ACHN (cell line): ENCODE data around the gene PES1.
"Not testable (repeated sequence)": the region's sequence is repeated elsewhere in the genome, so short reads cannot be mapped to it uniquely, and the experiment has no call there.

Source experiments
- DNase-seq: peaks from one replicate; pipeline ENCODE4 v3.0.0-alpha.2; 2015
- in situ Hi-C: cut with HindIII; loops from 2 replicates; pipeline ENCODE4 v1.10.0; 2017; ENCODE audit warnings: low sequenced_read_pairs, low pct_ligation_motif_present, low pct_unique_long_range_greater_than_20kb

Gene PES1

DNA sequence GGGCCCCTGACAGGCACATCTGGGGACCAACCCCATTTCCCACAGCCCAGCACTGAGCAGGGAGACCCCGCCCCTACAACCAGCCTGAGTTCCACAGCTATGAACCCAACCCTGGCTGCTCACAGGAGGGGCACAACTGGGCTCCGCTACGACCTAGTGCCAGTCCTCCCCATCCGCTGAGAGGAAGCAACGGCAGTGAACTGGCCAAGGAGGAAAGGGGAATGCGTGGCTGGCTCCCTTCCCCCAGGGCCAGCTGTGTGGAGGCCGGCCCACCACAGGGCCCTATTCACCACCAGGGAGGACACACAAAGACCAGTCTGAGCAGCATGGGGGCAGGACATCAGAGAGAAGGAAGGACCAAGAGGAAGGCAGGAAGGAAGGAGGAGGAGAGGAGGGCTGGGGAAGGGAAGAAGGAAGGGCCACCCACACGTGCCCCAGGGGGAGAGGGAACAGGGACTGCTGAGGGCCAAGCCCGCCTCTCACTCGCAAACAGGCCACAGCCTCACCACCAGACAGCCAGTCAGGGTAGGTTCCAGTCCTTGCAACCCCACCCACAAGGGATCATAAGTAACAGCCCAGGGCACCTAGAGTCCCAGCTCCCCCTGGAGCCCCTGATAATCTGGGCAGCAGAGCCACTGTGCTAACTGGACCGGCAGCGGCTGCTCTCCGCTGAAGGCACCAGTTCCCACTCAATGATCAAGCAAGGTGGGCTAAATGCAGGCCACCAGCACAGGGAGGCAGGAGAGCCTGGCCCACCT is 8.7 kb downstream of the PES1 start:
- in situ Hi-C loops: no loop called here
- DNase-seq: no peak

DNA sequence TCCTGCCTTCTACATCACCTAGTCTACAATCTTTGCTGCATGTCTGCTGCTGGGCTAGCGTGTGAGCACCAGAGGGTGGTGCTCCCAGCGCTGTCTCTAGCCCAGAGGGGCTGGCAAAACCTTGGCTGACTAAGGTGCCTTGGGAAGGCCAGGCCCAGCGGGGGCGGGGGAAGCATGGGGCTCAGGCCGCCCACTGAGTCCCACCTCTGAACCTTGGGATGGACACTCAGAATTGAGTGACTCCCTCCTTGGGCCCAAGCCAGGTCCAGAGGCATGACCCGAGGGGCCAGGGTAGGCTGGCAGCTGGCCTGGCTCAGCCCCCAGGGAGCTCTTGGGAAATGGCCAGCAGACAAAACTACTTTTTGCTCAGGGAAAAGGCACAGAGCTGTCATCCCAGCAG is 9.7 kb downstream of the PES1 start:
- in situ Hi-C loops: no loop called here

DNA sequence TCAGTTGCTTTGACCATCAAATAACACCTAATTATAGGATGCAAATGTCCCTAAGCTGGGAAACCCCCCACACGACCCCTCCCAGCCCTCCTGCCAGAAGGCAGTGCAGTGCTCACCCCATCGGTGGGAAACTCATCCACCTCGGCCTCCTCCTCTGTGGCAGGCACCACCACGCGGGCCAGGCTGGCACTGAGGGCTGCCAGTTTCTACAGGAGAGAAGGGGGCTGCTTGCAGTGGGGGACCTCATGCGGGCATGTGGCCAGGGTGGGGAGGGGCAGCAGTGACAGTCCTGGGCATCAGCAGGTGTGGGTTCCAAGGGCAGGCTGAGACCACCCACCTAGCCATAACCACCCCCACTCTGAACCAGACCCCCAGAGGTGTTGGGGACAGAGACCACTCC is 10.8 kb downstream of the PES1 start:
- no peak for DNase-seq
- in situ Hi-C loops: no loop called here

More for the DNA sequence above, 9.7 kb downstream of the PES1 start:
- DNase-seq: no peak

DNA sequence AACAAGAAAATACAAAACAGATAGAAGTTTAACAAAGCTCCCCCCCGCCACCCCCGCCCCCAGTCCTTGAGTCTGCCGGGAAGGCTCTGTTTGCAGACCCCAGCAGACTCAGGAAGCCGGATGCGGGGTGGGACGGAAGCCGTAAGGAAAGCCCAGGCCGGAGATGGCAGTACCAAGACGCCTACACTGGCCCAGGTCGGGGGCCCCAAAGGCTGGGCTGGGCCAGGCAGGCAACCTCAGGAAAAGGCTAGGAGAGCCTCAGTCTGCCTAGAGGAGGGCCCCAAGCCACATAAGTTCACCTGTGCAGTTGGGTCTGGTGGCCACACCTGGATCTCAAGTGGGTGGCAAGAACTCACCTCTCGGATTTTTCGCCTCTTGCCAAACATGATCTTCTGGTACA is 13.2 kb downstream of the PES1 start:
- DNase-seq: no peak
- in situ Hi-C loops: no loop called here

DNA sequence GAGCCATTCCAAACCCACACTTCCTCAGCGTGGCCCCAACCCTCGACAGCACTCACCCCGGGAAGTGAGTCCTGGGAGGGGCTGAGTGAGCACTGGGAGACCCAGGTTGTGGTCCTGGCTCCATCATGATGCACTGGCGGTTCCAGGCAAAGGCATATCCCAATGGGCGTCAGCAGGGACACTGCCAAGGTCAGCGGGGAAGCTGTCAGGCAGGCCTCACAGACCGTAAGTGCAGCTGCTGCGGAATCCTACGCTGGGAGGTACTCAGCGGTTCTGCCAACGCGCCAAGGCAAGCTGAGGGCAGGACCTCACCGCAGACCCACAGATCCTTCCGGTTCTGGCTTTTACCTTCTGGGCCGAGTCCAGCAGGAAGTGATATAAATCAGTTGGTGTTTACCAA is 15.9 kb downstream of the PES1 start:
- no peak for DNase-seq
- in situ Hi-C loops: no loop called here

DNA sequence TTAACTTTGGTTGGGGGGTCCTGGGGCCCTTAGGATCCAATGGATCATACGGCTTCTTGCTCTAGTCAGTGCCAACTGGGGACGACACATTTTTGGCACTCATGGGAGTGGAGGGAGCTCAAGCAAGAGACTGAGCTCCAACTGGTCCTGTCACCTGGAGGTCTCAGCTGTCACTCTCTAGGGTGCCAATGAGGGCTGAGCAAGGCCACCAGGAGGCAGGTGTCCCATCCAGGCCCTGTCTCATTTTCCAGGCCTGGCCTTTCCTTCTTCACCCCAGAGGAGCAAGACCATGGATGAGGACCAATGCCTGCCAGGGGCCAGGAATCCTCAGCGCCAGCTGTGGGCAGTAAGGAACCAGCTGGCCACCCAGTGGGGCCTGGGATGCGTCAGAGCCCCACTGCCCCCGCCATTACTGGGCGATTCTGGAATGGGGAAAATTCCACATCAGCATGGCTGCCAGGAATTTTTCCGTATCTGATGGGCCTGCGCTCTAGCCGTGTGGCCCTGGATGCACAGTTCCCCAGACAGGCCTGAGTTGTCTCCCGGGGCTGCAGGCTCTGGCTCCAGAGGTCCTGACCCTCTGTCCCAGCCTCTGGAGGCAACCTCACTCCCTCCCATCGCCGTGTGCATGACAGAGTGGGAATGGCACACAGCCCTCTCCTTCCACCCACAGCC is 16.6 kb downstream of the PES1 start:
- peak; percentile 77 for DNase-seq
- in situ Hi-C loops: no loop called here

DNA sequence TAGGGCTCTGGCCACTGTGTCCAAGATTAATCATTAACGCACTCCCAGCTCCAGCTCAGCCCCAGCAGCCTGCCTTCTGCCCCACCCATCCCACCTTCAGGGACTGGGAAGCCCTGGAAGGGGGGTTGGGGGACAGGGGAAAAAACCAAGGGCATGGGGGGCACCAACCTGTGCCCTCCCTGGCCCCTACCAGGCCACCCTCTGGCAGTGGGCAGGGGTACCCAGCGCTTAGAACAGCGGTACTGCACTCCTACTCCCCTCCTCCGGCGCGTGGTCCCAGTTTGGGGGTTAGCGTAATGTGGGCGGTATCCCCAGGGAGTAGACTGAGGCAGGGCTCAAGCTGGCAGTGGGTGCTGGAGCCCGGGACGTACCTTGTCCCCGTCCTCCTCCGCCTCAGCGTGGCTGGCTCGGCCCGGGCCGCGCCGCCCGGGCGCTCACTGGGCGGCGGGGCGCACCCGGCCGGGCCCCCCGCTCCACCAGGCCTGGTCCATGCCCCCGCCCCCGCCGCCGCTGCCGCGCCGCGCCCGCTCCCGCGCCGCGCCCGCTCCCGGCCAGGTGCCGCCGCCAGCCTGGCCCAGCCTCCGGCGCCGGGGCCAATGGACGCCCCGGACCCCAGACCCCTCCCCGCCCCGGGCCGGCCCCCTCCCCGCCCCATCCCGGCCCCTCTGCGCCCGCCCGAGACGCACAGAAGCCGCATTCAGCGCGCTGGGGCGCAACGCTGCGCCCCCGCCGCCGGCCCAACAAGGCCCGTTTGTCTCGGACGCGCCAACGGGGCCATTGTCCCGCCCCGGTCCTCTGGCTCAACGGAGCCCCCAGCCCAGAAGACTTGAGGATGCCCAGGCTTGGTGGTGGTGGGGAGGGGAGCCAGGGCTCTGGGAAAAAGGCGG is 17.4 kb downstream of the PES1 start, which contains the start of gene GAL3ST1:
Gene GAL3ST1, minus strand, starts transcription at position 571 of the 887 bp plus-strand sequence. CDS start 17,273 bp downstream, outside the sequence.
- DNase-seq: peak; percentile 69
- in situ Hi-C loops: no loop called here

DNA sequence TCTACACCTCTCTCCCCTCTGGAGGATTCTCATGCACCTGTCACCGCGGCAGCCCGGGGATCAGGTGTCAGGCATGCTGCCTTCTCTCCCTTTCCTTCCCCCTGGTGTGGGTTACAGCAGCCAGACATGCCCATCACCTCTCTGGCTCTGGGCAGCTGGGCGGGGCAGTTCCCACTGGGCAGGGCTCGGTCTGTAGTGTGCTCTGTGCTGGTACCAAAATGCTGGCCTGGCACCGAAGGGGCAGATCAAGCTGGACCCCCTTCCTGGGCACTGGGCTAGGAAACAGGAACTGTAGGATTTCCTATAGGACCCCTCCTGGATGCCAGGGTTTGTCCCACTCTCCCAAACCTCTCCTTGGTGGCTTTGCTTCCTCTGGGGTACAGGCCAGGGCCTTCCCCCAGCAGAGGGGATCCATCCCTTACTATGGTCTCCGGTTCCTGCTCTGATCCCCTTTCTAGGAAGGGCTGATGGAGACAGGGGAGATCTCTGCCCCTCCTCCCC is 18.1 kb downstream of the PES1 start:
- in situ Hi-C loops: no loop called here
- peak; percentile 48 for DNase-seq

DNA sequence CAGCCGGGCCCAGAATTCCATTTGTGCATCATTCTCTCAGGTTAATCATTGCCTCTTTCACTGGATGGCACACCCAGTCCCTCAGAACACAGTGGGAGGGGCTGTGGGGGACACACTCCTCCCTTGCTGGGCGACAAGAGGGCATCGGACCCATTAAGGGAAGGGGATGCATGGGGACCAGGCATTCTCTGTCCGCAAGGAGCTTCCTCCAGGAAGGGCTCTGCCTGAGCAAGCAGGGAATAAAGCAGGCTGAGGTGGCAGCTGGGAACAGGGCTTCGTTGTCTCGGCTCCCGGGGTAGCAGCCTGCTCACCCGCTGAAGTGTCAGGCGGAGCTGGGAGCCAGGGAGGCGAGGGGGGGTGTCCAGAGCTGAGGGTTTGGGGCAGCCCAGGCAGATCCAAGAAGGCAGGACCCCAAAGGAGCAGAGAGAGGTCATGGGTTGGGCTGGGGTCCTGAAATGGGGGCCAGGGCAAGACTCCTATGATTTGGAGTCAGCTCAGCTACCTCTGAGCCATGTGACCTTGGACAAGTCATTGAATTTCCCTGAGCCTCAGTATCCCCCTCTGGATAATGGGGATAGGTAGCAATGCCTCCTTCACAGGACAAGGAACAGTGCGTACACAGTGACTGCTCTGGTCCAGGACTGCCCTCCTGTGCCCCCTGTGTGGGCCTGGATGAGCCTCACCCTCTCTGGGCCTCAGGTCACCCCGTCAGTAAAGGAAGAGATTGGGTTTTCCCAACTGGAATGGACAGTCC is 18.7 kb downstream of the PES1 start:
- in situ Hi-C loops: no loop called here
- peak; percentile 71 for DNase-seq

DNA sequence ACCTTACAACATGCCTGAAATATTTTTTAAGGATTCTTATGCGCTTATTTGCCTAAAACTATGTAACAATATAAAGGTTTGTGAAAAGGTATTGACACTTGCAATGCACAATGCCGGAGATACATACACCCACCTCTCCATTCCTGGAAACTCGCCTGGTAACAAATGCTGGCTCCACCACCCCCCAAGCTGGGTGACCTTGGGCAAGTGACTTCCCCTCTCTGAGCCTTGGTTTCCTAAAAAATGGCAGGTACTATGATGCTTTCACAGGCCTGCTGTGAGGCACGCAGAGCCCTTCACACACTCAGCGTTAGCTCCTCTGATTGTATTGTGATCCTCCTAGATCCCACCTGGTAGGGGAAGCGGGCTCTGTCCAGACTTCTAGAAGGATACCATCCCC is 19.5 kb downstream of the PES1 start:
- DNase-seq: no peak
- in situ Hi-C loops: no loop called here

DNA sequence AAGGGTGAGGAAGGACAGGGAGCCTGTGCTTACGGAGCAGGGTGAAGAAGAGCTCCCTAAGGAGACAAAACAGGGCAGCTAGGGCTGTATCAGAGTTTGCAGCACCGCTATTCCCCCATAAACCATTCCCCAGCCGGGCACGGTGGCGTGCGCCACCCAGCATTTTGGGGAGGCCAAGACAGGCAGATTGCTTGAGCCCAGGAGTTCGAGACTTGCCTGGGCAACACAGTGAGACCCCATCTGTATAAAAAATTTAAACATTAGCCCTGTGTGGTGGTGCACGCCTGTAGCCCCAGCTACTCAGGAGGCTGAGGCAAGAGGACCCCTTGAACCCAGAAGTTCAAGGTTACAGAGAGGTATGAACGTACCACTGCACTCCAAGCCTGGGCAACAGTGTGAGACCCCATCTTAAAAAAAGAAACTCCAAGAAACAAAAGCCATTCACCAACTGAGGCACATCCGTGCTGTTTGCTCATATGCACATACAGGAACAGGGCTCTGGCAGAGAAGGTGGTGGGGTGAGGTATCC is 22.0 kb downstream of the PES1 start:
- in situ Hi-C loops: no loop called here
- no peak for DNase-seq

DNA sequence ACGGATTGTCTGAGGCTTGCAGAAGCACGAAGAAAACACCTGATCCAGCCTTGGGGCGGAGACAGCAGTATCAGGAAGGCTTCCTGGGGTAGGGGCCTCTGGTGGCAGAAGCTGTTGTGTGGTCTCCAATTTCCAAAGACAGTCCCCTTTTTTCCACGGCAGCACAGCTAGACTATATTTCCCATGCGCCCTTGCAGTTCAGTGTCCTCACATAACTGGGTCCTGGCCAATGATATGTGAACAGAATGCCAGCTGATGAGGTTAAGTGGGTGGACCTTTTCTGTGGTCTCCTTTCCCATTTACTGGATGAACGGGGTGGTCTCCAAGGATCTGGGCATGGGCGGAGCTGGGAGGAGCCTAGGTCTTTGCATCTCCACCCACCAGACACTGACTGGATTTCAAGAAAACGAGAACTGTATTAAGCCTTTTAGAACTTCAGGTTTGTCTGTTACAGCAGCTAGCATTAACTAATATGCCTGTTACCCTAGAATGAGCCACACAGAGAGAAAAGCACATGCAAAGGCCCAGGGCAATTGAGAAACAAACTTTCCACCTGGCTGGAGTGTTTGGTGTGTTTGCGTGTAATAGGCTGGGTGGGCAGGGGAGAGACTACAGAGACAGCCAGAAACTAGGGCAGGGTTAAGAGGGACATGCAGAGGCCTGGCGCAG is 23.4 kb downstream of the PES1 start:
- in situ Hi-C loops: no loop called here
- no peak for DNase-seq

DNA sequence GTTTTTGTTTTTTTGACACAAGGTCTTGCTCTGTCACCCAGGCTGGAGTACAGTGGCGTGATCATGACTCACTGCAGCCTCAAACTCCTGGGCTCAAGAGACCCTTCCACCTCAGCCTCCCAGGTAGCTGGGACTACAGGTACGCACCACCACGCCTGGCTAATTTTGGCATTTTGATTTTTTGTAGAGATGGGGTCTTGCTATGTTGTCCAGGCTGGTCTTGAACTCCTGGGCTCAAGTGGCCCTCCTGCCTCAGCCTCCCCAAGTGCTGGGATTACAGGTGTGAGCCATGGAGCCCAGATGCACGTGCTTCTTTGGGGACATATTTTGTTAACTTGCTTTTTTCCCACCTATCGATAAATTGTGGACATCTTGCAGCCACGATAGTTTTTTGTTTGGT is 24.4 kb downstream of the PES1 start:
- DNase-seq, in situ Hi-C loops: not testable (repeated sequence)

DNA sequence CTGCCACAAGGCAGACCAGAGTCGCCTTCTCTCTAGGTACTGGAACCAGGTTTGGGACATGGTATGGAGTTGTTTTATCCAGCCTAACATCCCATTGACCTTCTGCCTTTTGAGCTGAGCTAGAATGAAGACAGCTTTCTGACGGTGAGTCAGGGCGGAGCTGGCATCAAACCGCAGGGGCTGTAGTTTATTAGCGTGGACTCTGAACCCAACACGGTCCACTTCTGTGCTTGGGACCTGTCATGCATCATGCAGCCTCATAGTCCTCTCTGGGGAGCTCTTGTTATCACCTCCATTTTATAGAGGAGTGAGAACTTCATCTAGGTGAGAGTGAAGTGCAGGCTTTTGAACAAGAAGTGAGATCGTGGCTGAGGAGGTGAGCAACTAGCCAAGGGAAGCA is 25.6 kb downstream of the PES1 start:
- peak; percentile 78 for DNase-seq
- in situ Hi-C loops: no loop called here

DNA sequence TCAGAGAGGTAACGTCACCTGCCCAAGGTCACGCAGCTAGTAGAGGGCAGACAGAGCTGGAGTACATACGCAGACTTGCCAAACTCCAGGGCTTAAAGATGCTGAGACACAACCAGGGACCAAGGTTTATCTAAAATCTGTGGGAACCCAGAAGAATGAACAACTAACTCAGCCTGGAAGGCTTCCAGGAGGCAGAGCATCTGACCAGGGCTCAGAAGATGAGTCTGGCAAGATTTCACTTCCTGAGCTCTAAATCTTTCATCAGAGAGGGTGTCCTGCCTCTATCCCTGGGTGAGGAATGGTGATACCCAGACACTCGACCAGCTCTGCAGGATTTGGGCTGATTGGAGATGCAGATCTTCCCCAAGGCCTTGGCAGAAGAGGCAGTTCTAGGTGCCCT is 26.4 kb downstream of the PES1 start:
- DNase-seq: peak; percentile 35
- in situ Hi-C loops: no loop called here

DNA sequence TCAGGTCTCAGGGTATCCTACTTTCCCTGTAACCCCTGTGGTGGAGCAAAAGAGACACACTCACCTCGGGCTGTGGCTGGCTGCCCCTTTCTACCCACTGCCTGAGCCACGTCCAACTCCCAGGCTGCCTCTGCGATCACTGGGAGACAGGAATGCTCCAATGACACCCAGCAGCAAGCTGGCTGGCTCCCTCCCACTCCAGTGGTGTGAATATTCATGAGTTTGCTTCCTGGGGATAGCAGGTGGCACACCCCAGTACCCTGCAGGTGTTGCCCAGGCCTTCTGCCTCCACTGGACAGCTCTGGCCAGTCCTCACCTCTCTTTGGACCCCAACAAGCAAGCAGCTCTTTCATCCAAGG is 27.0 kb downstream of the PES1 start:
- DNase-seq: peak; percentile 31
- in situ Hi-C loops: no loop called here

DNA sequence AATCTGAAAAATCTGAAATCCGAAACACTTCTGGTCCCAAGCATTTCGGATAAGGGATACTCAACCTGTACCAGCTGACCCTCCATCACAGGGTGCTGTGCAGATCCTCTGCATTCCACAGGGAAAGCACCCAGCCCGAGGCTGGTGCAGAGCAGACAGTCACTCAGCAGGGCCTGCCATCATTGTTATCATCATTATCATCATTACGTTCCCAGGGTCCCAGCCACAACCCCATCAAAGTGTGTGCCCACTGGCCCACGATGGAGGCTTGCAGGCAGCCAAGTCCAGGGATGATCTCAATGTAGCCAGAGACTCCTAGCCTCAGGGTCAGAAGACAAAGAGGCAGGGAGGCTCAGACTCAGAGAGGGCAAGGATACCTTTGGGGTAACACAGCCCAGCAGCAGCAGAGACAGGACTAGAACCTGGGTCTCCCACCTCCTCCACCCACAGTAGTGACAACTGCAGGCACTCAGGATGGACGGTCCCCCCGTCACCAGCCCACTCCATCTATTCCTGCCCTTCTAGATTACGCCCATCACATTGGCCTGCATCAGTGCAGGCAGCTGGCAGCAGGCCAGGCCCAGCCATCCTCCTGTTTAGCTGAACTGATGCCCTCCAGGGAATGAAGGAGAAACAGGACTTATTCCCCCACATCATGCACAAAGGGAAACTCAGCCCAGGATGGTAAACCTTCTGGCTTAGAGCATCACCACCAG is 27.5 kb downstream of the PES1 start:
- in situ Hi-C loops: no loop called here
- DNase-seq: no peak
